GM23248 (cell line): ENCODE data around the gene PISD.

Source experiments
- EZH2 ChIP-seq: fragments of 200-600 bp; sonication (generic); IDR thresholded peaks from 2 replicates; pipeline ENCODE4 v1.6.1; 2018; ENCODE audit warnings: antibody characterized with exemption, mild to moderate bottlenecking; ENCODE audit not compliant: insufficient read depth, poor library complexity, severe bottlenecking
- EZH2phosphoT487 ChIP-seq: fragments of 200-600 bp; sonication (generic); IDR thresholded peaks from 2 replicates; pipeline ENCODE4 v1.6.1; 2018; ENCODE audit warnings: antibody characterized with exemption, moderate library complexity, mild to moderate bottlenecking, low read depth; ENCODE audit not compliant: insufficient read depth

DNA sequence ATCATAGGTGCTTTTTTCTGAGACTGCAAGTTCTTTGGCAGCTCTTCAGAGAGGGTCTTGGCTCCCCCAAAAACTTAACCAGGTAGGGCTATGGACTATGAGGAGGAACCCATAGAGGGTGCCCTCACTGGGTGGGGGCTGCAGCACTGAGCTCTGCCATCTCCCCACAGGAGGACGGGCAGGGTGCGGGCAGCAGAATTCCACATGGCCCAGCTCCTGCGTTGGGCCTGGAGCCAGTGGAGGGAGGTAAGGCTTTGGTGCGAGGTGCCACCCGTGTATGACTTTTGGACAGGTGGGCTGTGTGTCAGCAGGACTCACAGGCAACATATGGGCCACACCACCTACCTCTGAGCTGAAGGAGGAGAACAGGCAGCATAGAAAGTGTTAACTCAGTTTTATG, 58.4 kb downstream of the PISD start:
- TF ChIP-seq EZH2phosphoT487 (no peak), EZH2 (no peak)
